B cell (primary cell): ENCODE measurements around the gene TUBB4B. TPM values are rescaled to one million over a fixed set of nuclear protein-coding genes. Genes with fewer than 3 reads are reported as not detected.

Experiments
- ATAC-seq: fragments of 200-7000 bp; cut with Tn5 transposase; one replicate; pipeline ENCODE4 v1.10.0; 2021; ENCODE audit warnings: low read depth, mild to moderate bottlenecking, moderate number of reproducible peaks, moderate library complexity
- CTCF ChIA-PET: fragments of 350-600 bp; sonication (Branson Sonifier 250); formaldehyde crosslinking; loops from one replicate; lab custom pipeline; 2021; ENCODE audit warnings: antibody characterized with exemption, inconsistent platforms; lab: Charles Lee
- POLR2A ChIA-PET: fragments of 350-600 bp; sonication (Branson Sonifier 250); formaldehyde crosslinking; loops from one replicate; lab custom pipeline; 2021; ENCODE audit warnings: antibody characterized with exemption; lab: Charles Lee
- DNase-seq: peaks from one replicate; pipeline ENCODE4 v3.0.0; 2013
- H2AFZ ChIP-seq: 2 replicates; pipeline ENCODE4 v1.6.1; 2012; ENCODE audit warnings: mild to moderate bottlenecking, low read depth, low read length; ENCODE audit not compliant: insufficient read depth, poor library complexity, severe bottlenecking
- H3K27ac ChIP-seq, 2 donors: 1 replicate in 1 of 2; 2 replicates in 1 of 2; pipeline ENCODE4 v1.5.1; 2012 to 2013; ENCODE audit warnings: low read length in 2 of 2, mild to moderate bottlenecking in 2 of 2, moderate library complexity in 1 of 2
- H3K27me3 ChIP-seq, 4 experiments: fragments of 200-600 bp in 1 of 4; sonication (generic) in 1 of 4; replicated peaks in 1 of 4; 1 replicate in 2 of 4; 2 replicates in 2 of 4; pipeline versions ENCODE4 v1.6.1 to v1.7.0; 2013 to 2016; ENCODE audit warnings: low read length in 3 of 4, mild to moderate bottlenecking in 2 of 4, mixed read lengths in 1 of 4, moderate library complexity in 1 of 4; ENCODE audit not compliant: insufficient read depth in 4 of 4, control insufficient read depth in 3 of 4; ENCODE audit errors: control extremely low read depth in 1 of 4
- H3K36me3 ChIP-seq, 2 experiments: replicated peaks in 1 of 2; 1 replicate in 1 of 2; 2 replicates in 1 of 2; pipeline versions ENCODE4 v1.6.1 to v1.7.1; 2013; ENCODE audit warnings: low read length in 1 of 2; ENCODE audit not compliant: insufficient read depth in 2 of 2, control insufficient read depth in 1 of 2; ENCODE audit errors: control extremely low read depth in 1 of 2, extremely low read depth in 1 of 2
- H3K4me1 ChIP-seq, 2 donors: fragments of 200-600 bp in 1 of 2; sonication (generic) in 1 of 2; 1 replicate in 1 of 2; 2 replicates in 1 of 2; pipeline versions ENCODE4 v1.5.1 to v1.6.1; 2013 to 2017; ENCODE audit warnings: low read length in 2 of 2; ENCODE audit not compliant: control insufficient read depth in 2 of 2, insufficient read depth in 2 of 2
- H3K4me2 ChIP-seq: replicated peaks from 2 replicates; pipeline ENCODE3; 2012; ENCODE audit warnings: mild to moderate bottlenecking, low read depth, low read length; ENCODE audit not compliant: poor library complexity, severe bottlenecking
- H3K4me3 ChIP-seq, 5 experiments: fragments of 200-600 bp in 1 of 5; sonication (generic) in 1 of 5; 1 replicate in 3 of 5; 2 replicates in 2 of 5; pipeline versions ENCODE4 v1.5.1 to v1.7.0; 2011 to 2016; ENCODE audit warnings: low read length in 4 of 5, mild to moderate bottlenecking in 4 of 5, low read depth in 2 of 5, control low read depth in 1 of 5, moderate library complexity in 1 of 5; ENCODE audit not compliant: insufficient read depth in 1 of 5; ENCODE audit errors: control extremely low read depth in 1 of 5, extremely low read depth in 1 of 5
- H3K79me2 ChIP-seq: fragments of 200-600 bp; sonication (generic); one replicate; pipeline ENCODE4 v1.6.0; 2016; ENCODE audit warnings: low read length; ENCODE audit not compliant: control insufficient read depth, insufficient read depth
- H3K9ac ChIP-seq: fragments of 200-600 bp; sonication (generic); 2 replicates; pipeline ENCODE4 v1.6.1; 2017; ENCODE audit warnings: mild to moderate bottlenecking, low read length, moderate library complexity
- H3K9me3 ChIP-seq, 3 donors: one replicate each; pipeline versions ENCODE4 v1.6.1 to v1.7.1; 2013; ENCODE audit warnings: low read length in 2 of 3; ENCODE audit not compliant: control insufficient read depth in 2 of 3, insufficient read depth in 1 of 3; ENCODE audit errors: control extremely low read depth in 1 of 3
- H4K20me1 ChIP-seq: 2 replicates; pipeline ENCODE4 v1.6.0; 2012; ENCODE audit warnings: mild to moderate bottlenecking, low read length; ENCODE audit not compliant: insufficient read depth, control insufficient read depth, poor library complexity, severe bottlenecking
- H3K27ac Mint-ChIP-seq: one replicate; pipeline ENCODE4 v1.8.0; 2021; ENCODE audit warnings: mixed read lengths
- H3K27me3 Mint-ChIP-seq: one replicate; pipeline ENCODE4 v1.8.0; 2021; ENCODE audit warnings: mixed read lengths
- H3K4me1 Mint-ChIP-seq: one replicate; pipeline ENCODE4 v1.8.0; 2021; ENCODE audit warnings: mixed read lengths
- H3K4me3 Mint-ChIP-seq: one replicate; pipeline ENCODE4 v1.8.0; 2021; ENCODE audit warnings: mixed read lengths
- H3K9me3 Mint-ChIP-seq: one replicate; pipeline ENCODE4 v1.8.0; 2022; ENCODE audit warnings: mixed read lengths; ENCODE audit not compliant: insufficient read depth
- EZH2 ChIP-seq: IDR thresholded peaks from 2 replicates; pipeline ENCODE4 v1.6.1; 2012; ENCODE audit warnings: borderline replicate concordance, low read depth, mild to moderate bottlenecking, moderate library complexity, low read length; ENCODE audit not compliant: insufficient read depth, poor library complexity, severe bottlenecking
- WGBS: methylation state at CpG from one replicate; pipeline ENCODE4 v1.1.5; 2013; ENCODE audit warnings: missing lambda C conversion rate; ENCODE audit not compliant: insufficient coverage; 5-methylcytosine and 5-hydroxymethylcytosine counted together
- intact Hi-C: fragments of 100-400 bp; cut with micrococcal nuclease; formaldehyde crosslinking; loops from one replicate; pipeline ENCODE4 v1.10.0; 2022
- polyA plus RNA-seq: library from polyadenylated mRNA; depleted of rRNA; stranded (reverse); fragments of >200 nt; gene quantifications from 2 replicates; pipeline ENCODE4 v1.2.3, GENCODE V29; 2012
- total RNA-seq, 2 donors: library from RNA; stranded (reverse); fragments of 120-200 nt in 1 of 2; gene quantifications; 1 replicate in 1 of 2; 2 replicates in 1 of 2; pipeline versions ENCODE4 v1.2.3 to v1.2.4, GENCODE V29; 2013 to 2022
- TF ChIP-seq, protein P1 (sequence below): fragments of 200-600 bp; IDR thresholded peaks from one replicate; pipeline ENCODE4 v1.8.0; 2022; ENCODE audit warnings: antibody characterized with exemption, mild to moderate bottlenecking

Gene TUBB4B
- total and polyA plus RNA-seq, 2 donors (not counting 1 experiment from before 2014, with no cell fraction given), result 110 to 261 TPM

DNA sequence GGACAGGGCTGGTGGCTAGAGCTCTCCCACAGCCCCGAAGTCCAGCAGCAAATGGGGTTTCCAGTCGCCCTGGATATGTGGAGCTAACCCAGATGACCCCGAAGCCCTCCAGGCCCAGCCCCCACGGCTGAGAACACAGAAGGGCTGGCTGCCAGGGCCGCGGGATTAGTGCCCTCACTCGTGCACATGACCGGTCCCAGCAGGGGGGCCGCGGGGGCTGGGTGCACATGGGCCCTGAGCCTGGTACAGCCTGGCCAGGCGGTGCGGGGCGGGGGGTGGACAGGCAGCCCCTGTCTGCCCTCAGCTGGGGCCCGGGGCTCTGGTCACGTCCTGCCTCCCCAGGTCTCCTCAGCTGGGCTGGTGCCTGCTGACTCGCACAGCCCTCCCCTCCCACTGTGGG lies 46.7 kb upstream of the TUBB4B start:
- TF ChIP-seq, protein P1, sequence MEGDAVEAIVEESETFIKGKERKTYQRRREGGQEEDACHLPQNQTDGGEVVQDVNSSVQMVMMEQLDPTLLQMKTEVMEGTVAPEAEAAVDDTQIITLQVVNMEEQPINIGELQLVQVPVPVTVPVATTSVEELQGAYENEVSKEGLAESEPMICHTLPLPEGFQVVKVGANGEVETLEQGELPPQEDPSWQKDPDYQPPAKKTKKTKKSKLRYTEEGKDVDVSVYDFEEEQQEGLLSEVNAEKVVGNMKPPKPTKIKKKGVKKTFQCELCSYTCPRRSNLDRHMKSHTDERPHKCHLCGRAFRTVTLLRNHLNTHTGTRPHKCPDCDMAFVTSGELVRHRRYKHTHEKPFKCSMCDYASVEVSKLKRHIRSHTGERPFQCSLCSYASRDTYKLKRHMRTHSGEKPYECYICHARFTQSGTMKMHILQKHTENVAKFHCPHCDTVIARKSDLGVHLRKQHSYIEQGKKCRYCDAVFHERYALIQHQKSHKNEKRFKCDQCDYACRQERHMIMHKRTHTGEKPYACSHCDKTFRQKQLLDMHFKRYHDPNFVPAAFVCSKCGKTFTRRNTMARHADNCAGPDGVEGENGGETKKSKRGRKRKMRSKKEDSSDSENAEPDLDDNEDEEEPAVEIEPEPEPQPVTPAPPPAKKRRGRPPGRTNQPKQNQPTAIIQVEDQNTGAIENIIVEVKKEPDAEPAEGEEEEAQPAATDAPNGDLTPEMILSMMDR, result no peak
- TF ChIP-seq EZH2, result no peak
- H3K4me1 ChIP-seq, result peaks cover 11 to 17% of the 10 kb centered on the region in 2 donors
- DNase-seq (no peak), ATAC-seq (no peak)
- no peak overlapping the region for H3K4me2 ChIP-seq
- H3K9me3 ChIP-seq, result no peaks in the 10 kb centered on the region
- H3K9ac ChIP-seq, result no peak overlapping the region
- H3K27me3 ChIP-seq, result peaks cover 0 to 3% (median 0%) of the 10 kb centered on the region in 4 experiments
- Mint-ChIP-seq H3K27me3 (no peaks in the 10 kb centered on the region), H3K9me3 (no peaks in the 10 kb centered on the region), H3K27ac (no peak overlapping the region), H3K4me1 (peaks cover 11% of the 10 kb centered on the region), H3K4me3 (no peak overlapping the region)
- H3K79me2 ChIP-seq, result peaks cover 91% of the 10 kb centered on the region
- ChIA-PET POLR2A (no interaction called here), CTCF (no interaction called here)
- no peak overlapping the region for H2AFZ ChIP-seq
- H3K36me3 ChIP-seq, result peaks cover 0 to 19% of the 10 kb centered on the region in 2 experiments
- intact Hi-C loops, result no loop called here
- H3K27ac ChIP-seq, result no peak overlapping the region
- WGBS, result 94% methylated on average over 16 of the region's 16 CpGs
- H3K4me3 ChIP-seq, result no peak overlapping the region
- peaks cover 51% of the 10 kb centered on the region for H4K20me1 ChIP-seq

- intact Hi-C loops, result no loop called here
- Histone ChIP-seq H2AFZ (no peak overlapping the region), H3K27me3 (peaks cover 0 to 6% (median 0%) of the 10 kb centered on the region in 4 experiments), H3K4me2 (no peak overlapping the region), H3K79me2 (peaks cover 90% of the 10 kb centered on the region), H3K36me3 (peaks cover 0 to 14% of the 10 kb centered on the region in 2 experiments), H3K9ac (no peak overlapping the region), H3K4me1 (peaks cover 10 to 16% of the 10 kb centered on the region in 2 donors), H3K27ac (no peak overlapping the region), H3K4me3 (no peak overlapping the region), H4K20me1 (peaks cover 50% of the 10 kb centered on the region), H3K9me3 (no peaks in the 10 kb centered on the region)
- H3K4me1 Mint-ChIP-seq, result peaks cover 8% of the 10 kb centered on the region
- WGBS, result 94% methylated on average over 10 of the region's 10 CpGs
- no peak for ATAC-seq
- no peak for DNase-seq
- no peaks in the 10 kb centered on the region for H3K27me3 Mint-ChIP-seq
- CTCF ChIA-PET, result no interaction called here
- POLR2A ChIA-PET, result no interaction called here
- TF ChIP-seq, protein P1, result no peak
- TF ChIP-seq EZH2, result no peak
- H3K27ac Mint-ChIP-seq, result no peak overlapping the region
- H3K4me3 Mint-ChIP-seq, result no peak overlapping the region
- H3K9me3 Mint-ChIP-seq, result no peaks in the 10 kb centered on the region
Measured at GRCh38 chr9:137194909-137195308, 46.2 kb upstream of the TUBB4B start.
